Vagina (tissue), 2 donors: ENCODE measurements around the gene NEIL1. TPM values are rescaled to one million over a fixed set of nuclear protein-coding genes. Genes with fewer than 3 reads are reported as not detected.
"Not testable (repeated sequence)": the region's sequence is repeated elsewhere in the genome, so short reads cannot be mapped to it uniquely, and the experiment has no call there.

ENCODE experiments used
- DNase-seq, 2 donors: peaks; one replicate each; pipeline ENCODE4 v3.0.0-alpha.2; 2017; ENCODE audit errors: extremely low spot score in 2 of 2
- H3K27ac ChIP-seq: fragments of 200-600 bp; sonication (generic); one replicate; pipeline ENCODE4 v1.5.1; 2019
- H3K27me3 ChIP-seq: fragments of 200-600 bp; sonication (generic); one replicate; pipeline ENCODE4 v1.5.1; 2019
- H3K36me3 ChIP-seq, 2 donors: fragments of 200-600 bp; sonication (generic); one replicate each; pipeline ENCODE4 v1.5.1; 2017 to 2019
- H3K4me1 ChIP-seq: fragments of 200-600 bp; sonication (generic); one replicate; pipeline ENCODE4 v1.5.1; 2019
- H3K4me3 ChIP-seq, 2 donors: fragments of 200-600 bp; sonication (generic); 1 replicate in 1 of 2; 2 replicates in 1 of 2; pipeline ENCODE4 v1.5.1; 2016 to 2019
- H3K9me3 ChIP-seq: fragments of 200-600 bp; sonication (generic); one replicate; pipeline ENCODE4 v1.5.1; 2019
- POLR2A ChIP-seq, 2 donors: fragments of 450-650 bp; IDR thresholded peaks; one replicate each; pipeline ENCODE4 v1.6.1; 2017; ENCODE audit warnings: antibody characterized with exemption in 2 of 2, mild to moderate bottlenecking in 2 of 2, moderate library complexity in 2 of 2
- POLR2AphosphoS5 ChIP-seq, 2 donors: sonication (generic); formaldehyde crosslinking; IDR thresholded peaks; one replicate each; pipeline ENCODE4 v1.9.0; 2017; ENCODE audit warnings: antibody characterized with exemption in 2 of 2, mild to moderate bottlenecking in 2 of 2, low read depth in 1 of 2; ENCODE audit not compliant: insufficient read depth in 1 of 2
- intact Hi-C: fragments of 100-400 bp; cut with DNase I; formaldehyde crosslinking; loops from one replicate; pipeline ENCODE4 v1.15.1; 2023
- total RNA-seq: library from RNA; depleted of rRNA; stranded (reverse); fragments of >200 nt; gene quantifications from one replicate; pipeline ENCODE4 v1.2.3, GENCODE V29; 2016
- TF ChIP-seq, protein P1 (sequence below), 3 experiments: fragments of 450-650 bp in 2 of 3; fragments of 200-600 bp in 1 of 3; sonication (generic) in 1 of 3; IDR thresholded peaks; one replicate each; pipeline ENCODE4 v1.5.1; 2017 to 2019; ENCODE audit warnings: antibody characterized with exemption in 3 of 3, mild to moderate bottlenecking in 2 of 3, moderate library complexity in 2 of 3

Gene NEIL1, protein sequence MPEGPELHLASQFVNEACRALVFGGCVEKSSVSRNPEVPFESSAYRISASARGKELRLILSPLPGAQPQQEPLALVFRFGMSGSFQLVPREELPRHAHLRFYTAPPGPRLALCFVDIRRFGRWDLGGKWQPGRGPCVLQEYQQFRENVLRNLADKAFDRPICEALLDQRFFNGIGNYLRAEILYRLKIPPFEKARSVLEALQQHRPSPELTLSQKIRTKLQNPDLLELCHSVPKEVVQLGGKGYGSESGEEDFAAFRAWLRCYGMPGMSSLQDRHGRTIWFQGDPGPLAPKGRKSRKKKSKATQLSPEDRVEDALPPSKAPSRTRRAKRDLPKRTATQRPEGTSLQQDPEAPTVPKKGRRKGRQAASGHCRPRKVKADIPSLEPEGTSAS
- total RNA-seq, result 69.2 TPM

GRCh38 chr15:75346796-75347221, at the start of gene NEIL1:
Gene NEIL1, plus strand, starts transcription at chr15:75347039. Its CDS starts 1,867 bp downstream, at chr15:75348906.
- intact Hi-C loops, result no loop called here
- DNase-seq, result no peak
- peak within 1 kb of the TSS; percentile 84 for H3K27ac ChIP-seq
- no peaks in the 10 kb centered on the region for H3K9me3 ChIP-seq
- H3K4me3 ChIP-seq, result peak within 1 kb of the TSS; percentile 72 to 92
- no peaks in the 10 kb centered on the region for H3K36me3 ChIP-seq
- peaks cover 25% of the 10 kb centered on the region for H3K4me1 ChIP-seq
- no peaks in the 10 kb centered on the region for H3K27me3 ChIP-seq
- TF ChIP-seq POLR2AphosphoS5 (IDR thresholded peaks at IDR 0.05; ENCODE audit: insufficient read depth in 1 of 2, low read depth in 1 of 2), result no peak
- TF ChIP-seq, protein P1, sequence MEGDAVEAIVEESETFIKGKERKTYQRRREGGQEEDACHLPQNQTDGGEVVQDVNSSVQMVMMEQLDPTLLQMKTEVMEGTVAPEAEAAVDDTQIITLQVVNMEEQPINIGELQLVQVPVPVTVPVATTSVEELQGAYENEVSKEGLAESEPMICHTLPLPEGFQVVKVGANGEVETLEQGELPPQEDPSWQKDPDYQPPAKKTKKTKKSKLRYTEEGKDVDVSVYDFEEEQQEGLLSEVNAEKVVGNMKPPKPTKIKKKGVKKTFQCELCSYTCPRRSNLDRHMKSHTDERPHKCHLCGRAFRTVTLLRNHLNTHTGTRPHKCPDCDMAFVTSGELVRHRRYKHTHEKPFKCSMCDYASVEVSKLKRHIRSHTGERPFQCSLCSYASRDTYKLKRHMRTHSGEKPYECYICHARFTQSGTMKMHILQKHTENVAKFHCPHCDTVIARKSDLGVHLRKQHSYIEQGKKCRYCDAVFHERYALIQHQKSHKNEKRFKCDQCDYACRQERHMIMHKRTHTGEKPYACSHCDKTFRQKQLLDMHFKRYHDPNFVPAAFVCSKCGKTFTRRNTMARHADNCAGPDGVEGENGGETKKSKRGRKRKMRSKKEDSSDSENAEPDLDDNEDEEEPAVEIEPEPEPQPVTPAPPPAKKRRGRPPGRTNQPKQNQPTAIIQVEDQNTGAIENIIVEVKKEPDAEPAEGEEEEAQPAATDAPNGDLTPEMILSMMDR (IDR thresholded peaks at IDR 0.05), result no peak
- TF ChIP-seq POLR2A (IDR thresholded peaks at IDR 0.05), result no peak

DNA sequence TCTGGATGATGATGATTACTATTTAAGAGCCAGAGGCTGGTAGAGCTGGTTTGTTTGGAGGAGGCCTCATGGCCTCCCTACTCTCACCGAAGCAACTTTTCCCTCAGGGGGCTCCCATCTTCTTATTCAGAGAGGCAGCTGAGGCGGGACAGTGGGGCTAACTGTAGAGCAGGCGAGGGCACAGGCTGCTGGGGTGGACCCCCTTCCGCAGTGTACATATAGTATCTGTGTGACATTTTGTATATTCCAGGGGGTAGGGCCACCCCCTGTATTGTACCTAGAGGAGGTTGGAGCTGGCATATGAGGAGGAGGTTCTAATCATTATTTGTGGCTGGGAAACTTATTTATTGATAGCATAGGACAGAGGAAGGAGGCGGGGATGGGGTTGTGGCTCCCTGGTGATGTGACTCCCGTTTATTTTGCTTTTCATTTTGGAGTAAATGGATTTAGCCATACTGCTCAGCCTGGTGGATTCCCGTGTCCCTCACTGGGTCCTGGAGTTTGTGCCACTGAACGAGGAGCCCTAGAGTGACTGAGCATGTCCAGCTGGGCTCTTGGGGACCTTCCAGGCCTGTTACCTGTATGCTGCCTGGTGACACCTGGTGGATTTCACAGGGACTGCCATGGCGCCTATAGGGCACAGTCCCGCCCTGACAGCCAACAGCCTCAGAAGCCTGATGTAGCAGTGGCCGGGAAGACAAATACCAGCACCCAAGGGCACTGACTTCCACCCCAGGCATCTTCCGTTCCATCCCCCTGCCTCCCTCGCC, 48.1 kb upstream of the NEIL1 start:
- intact Hi-C loops, H3K4me1 ChIP-seq, H3K27ac ChIP-seq, H3K36me3 ChIP-seq, H3K27me3 ChIP-seq, H3K9me3 ChIP-seq, H3K4me3 ChIP-seq, DNase-seq: not testable (repeated sequence)

- TF ChIP-seq, protein P1 (IDR thresholded peaks at IDR 0.05), result peak in 2 of 3 experiments; percentile 23 to 39
- H3K4me1 ChIP-seq, H3K4me3 ChIP-seq, DNase-seq, H3K36me3 ChIP-seq, H3K9me3 ChIP-seq, H3K27me3 ChIP-seq, intact Hi-C loops, H3K27ac ChIP-seq: not testable (repeated sequence)
These were observed 47.5 kb upstream of the NEIL1 start for GRCh38 chr15:75299311-75299688.

DNA sequence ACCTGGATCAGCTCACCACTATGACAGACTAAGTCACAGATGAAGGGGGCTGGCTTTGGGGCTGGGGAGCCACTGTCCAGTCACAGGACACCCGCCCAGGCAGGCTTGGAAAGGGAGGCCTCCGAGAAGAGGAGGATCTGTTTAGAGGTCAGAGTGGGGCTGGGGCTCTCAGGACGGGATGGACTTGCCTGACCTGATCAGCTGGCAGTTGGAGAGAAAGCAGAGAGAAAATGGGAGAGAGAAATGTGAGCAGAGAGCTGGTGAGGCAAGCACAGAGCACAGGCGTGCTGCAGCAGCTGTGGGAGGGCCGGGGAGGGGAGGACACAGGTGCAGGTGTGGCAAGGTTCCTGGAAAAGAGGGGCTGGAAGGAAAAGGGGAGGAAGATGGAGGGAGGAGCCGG, 46.8 kb upstream of the NEIL1 start:
- DNase-seq, result peak in 1 of 2 donors; percentile 58
- H3K4me1 ChIP-seq, H3K4me3 ChIP-seq, H3K9me3 ChIP-seq, H3K27me3 ChIP-seq, H3K36me3 ChIP-seq, H3K27ac ChIP-seq, intact Hi-C loops: not testable (repeated sequence)

GRCh38 chr15:75302318-75302717, 44.5 kb upstream of the NEIL1 start:
- H3K27me3 ChIP-seq, result no peaks in the 10 kb centered on the region
- intact Hi-C loops, result no loop called here
- peak in 1 of 2 donors; percentile 77 for DNase-seq
- no peak overlapping the region for H3K4me3 ChIP-seq
- TF ChIP-seq POLR2AphosphoS5 (IDR thresholded peaks at IDR 0.05; ENCODE audit: insufficient read depth in 1 of 2, low read depth in 1 of 2), result no peak
- TF ChIP-seq POLR2A (IDR thresholded peaks at IDR 0.05), result no peak
- TF ChIP-seq, protein P1 (IDR thresholded peaks at IDR 0.05), result no peak
- no peaks in the 10 kb centered on the region for H3K9me3 ChIP-seq
- H3K4me1 ChIP-seq, result no peaks in the 10 kb centered on the region
- no peaks in the 10 kb centered on the region for H3K36me3 ChIP-seq
- H3K27ac ChIP-seq, result no peak overlapping the region

GRCh38 chr15:75302753-75303152, 44.1 kb upstream of the NEIL1 start:
- DNase-seq, result peak in 1 of 2 donors; percentile 55
- H3K27ac ChIP-seq, H3K27me3 ChIP-seq, H3K9me3 ChIP-seq, intact Hi-C loops, H3K4me3 ChIP-seq, H3K4me1 ChIP-seq, H3K36me3 ChIP-seq: not testable (repeated sequence)
